GM08714 (cell line): ENCODE data around the gene NPPC.
"Not testable (repeated sequence)": the region's sequence is repeated elsewhere in the genome, so short reads cannot be mapped to it uniquely, and the experiment has no call there.

ENCODE experiments used
- H3K4me3 ChIP-seq: fragments of 200-500 bp; sonication (Bioruptor generic); 2 replicates; pipeline ENCODE4 v1.5.1; 2014; ENCODE audit warnings: mild to moderate bottlenecking, low read length, inconsistent platforms
- ZNF274 ChIP-seq: IDR thresholded peaks from 2 replicates; pipeline ENCODE4 v1.6.1; 2012; ENCODE audit warnings: mild to moderate bottlenecking, low read depth, low read length

NPPC gene

DNA sequence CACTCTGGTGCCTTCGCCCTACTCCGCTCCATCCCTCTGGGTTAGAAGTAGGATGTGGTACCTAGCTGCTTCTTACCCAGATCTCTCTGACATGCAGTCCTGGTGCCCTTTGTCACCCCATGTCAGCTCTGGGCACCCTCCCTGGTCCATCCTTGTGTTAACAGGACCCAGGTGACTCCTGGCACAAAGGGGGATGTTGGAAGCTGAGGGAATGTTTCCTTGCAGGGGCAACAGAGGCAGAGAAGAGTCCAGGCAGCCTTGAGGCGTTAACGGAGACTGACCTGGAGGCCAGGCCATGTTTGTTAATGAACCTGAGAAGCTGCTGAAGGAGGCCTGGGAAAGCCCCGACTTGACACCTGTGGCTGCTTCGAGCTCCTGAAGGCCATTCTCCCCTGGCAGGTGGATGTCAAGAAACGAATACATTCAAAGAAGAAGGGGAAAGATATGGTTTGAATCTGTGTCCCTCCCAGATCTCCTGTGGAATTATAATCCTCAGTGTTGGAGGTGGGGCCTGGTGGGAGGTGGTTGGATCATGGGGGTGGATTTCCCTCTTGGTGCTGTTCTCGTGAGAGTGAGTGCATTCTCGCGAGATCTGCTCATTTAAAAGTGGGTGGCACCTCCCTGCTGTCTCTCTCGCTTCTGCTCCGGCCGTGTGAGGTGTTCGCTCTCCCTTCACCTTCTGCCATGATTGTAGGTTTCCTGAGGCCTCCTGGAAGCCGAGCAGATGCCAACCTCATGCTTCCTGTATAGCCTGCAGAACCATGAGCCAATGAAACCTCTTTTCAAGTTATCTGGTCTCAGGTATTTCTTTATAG lies 31.4 kb downstream of the NPPC start:
- no peak overlapping the region for H3K4me3 ChIP-seq
- TF ChIP-seq ZNF274 = no peak

- TF ChIP-seq ZNF274 = no peak
- H3K4me3 ChIP-seq = no peak overlapping the region
These were observed 34.7 kb downstream of the NPPC start for GRCh38 chr2:231891514-231891905.

GRCh38 chr2:231890896-231891513 lies 35.2 kb downstream of the NPPC start:
- TF ChIP-seq ZNF274 = no peak
- no peak overlapping the region for H3K4me3 ChIP-seq

GRCh38 chr2:231887756-231888155 lies 38.4 kb downstream of the NPPC start:
- no peak overlapping the region for H3K4me3 ChIP-seq
- TF ChIP-seq ZNF274 = no peak

- no peak overlapping the region for H3K4me3 ChIP-seq
- TF ChIP-seq ZNF274 = no peak
These were observed 40.0 kb downstream of the NPPC start for GRCh38 chr2:231886071-231886681.

GRCh38 chr2:231884438-231885140 lies 41.6 kb downstream of the NPPC start:
- TF ChIP-seq ZNF274 = no peak
- no peak overlapping the region for H3K4me3 ChIP-seq

GRCh38 chr2:231883468-231883881 lies 42.7 kb downstream of the NPPC start:
- H3K4me3 ChIP-seq = no peak overlapping the region
- TF ChIP-seq ZNF274 = no peak

DNA sequence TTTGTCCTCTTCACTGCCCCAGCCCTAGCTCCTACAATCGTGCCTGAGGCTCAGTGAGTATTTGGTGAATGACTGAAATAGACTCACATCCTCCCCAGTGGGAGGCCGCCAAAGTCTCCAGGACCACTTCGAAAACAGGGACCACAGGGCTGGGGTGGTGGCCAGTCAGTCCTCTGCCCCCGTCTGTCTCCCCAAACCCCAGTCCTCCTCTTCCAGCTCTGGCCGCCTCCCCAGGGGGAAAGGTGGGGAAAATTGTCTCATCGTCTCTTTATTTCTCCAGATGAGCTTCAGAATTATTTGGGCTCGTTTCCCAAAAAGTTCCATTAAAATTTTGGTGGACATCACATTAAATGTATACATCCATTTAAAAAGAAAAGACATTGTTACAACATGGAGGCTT lies 43.5 kb downstream of the NPPC start:
- no peak overlapping the region for H3K4me3 ChIP-seq
- TF ChIP-seq ZNF274 = no peak

DNA sequence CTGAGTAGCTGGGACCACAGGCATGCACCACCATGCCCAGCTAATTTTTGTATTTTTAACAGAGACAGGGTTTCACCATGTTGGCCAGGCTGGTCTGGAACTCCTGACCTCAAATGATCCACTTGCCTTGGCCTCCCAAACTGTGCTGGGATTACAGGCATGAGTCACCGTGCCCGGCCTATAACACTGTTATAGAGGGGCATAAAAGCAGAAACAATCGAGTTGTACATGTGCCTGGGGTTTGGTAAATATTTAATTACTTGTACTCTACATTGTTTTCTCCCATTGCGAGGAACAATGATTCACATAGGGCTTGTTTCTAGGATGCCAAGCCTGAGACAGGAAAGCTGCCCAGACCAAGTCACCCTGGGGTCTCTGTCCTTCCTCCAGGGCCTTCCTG lies 45.8 kb downstream of the NPPC start:
- not testable (repeated sequence) for H3K4me3 ChIP-seq

GRCh38 chr2:231879216-231879615 lies 47.0 kb downstream of the NPPC start:
- H3K4me3 ChIP-seq = no peak overlapping the region
- no peak for TF ChIP-seq ZNF274

DNA sequence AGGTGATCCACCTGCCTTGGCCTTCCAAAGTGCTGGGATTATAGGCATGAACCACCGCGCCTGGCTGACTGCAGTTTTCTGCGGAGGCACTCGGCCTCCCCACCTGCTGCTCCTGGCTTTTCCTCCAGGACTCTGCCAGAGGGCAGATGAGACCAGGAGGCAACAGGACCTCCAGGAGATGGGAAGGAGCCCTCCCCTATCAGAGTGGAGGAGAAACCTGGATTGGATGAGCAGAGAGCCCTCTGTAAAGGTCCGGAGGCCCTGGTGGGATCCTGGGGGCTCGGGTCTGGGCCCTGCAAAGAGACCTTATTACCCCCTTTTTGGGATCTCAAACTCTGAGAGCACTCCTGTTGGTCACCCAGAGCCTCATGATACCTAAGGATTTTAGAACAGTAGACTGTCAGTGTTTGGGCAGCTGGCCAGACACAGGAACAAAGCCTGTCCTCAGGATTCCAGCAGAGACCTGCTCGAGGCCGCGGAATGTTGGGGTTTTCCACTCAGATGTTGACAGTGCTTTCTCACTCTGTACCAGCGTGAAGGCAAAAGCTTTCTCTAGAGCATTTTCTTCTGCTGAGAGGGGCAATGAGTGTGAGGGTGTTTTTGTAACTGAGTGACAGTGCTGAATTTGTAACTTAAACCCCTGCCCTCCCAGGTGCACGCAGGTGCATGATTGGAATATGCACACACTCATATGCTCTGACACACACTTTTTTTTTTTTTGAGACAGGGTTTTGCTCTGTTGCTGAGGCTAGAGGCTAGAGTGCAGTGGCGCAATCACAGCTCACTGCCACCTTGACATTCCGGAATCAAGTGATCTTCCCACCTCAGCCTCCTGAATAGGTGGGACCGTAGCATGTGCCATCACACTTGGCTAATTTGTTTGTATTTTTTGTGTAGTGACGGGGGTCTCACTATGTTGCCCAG lies 48.4 kb downstream of the NPPC start:
- H3K4me3 ChIP-seq = no peak overlapping the region
- no peak for TF ChIP-seq ZNF274

- TF ChIP-seq ZNF274 = no peak
- H3K4me3 ChIP-seq = no peak overlapping the region
These were observed 51.3 kb downstream of the NPPC start for GRCh38 chr2:231874944-231875343.
